ENCODE results near the gene PRDX2. TPM values are rescaled to one million over a fixed set of nuclear protein-coding genes. Genes with fewer than 3 reads are reported as not detected.

Gene PRDX2
- polyA plus RNA-seq, 1 of the 3 experiments (the other 2 are of a cell fraction), result 341 TPM

- 30% methylated on average over 21 of the region's 21 CpGs for WGBS (ENCODE audit: low lambda C conversion rate)
- Histone ChIP-seq H3F3A (replicated peaks; ENCODE audit: insufficient read depth) (peaks cover 30% of the 10 kb centered on the region), H3K79me2 (ENCODE audit: insufficient read depth) (no peaks in the 10 kb centered on the region), H4K20me1 (ENCODE audit: insufficient read depth) (no peaks in the 10 kb centered on the region), H3K4me1 (ENCODE audit: control insufficient read depth in 1 of 2, insufficient read depth in 2 of 2, low read depth in 1 of 2, low read length in 1 of 2) (peaks cover 0 to 45% of the 10 kb centered on the region in 2 experiments; a peak in 1 of 4 replicates), H3K4me3 (ENCODE audit: low read depth in 2 of 2, low read length in 1 of 2) (peak overlapping the region; percentile 73 to 81), H3K9me2 (no peaks in the 10 kb centered on the region), H3K27ac (ENCODE audit: low read depth in 2 of 2, low read length in 1 of 2) (peak overlapping the region in 1 of 2 experiments; percentile 76; a peak in 2 of 4 replicates), H2AFZ (ENCODE audit: low read depth) (no peak overlapping the region), H3K4me2 (peak overlapping the region; percentile 87), H3K27me3 (ENCODE audit: insufficient read depth) (no peaks in the 10 kb centered on the region), H3K9ac (peak overlapping the region; percentile 43; the same call in 1 of the 2 replicates), H3K9me3 (no peaks in the 10 kb centered on the region), H3K36me3 (replicated peaks in 1 of 2; ENCODE audit: control insufficient read depth in 1 of 2, insufficient read depth in 2 of 2, low read length in 1 of 2) (no peaks in the 10 kb centered on the region)
- CTCF ChIA-PET, result interaction anchor here (0.6 to 3.1 kb wide), 15 partner anchors 8 to 1690 kb away, joined by 3 to 19 read pairs (median 4); partner anchors contain the start of gene THSD8
- POLR2A ChIA-PET, result interaction anchor here (1.3 kb wide), 1 partner anchor 52 kb away, joined by 4 read pairs; the partner anchor contains the start of gene GCDH
- TF ChIP-seq YY1 (IDR thresholded peaks at IDR 0.05; ENCODE audit: low read depth) (no peak), POLR2AphosphoS5 (IDR thresholded peaks at IDR 0.05; ENCODE audit: low read depth, low read length) (no peak), MAX (IDR thresholded peaks at IDR 0.05; ENCODE audit: low read depth) (0 out of 2 replicates have a peak, but pooled peaks have one; percentile 37), MXI1 (IDR thresholded peaks at IDR 0.05; ENCODE audit: low read depth, low read length) (peak; percentile 73; the same call in 1 of the 2 replicates), FOXM1 (IDR thresholded peaks at IDR 0.05; ENCODE audit: low read depth) (no peak), RAD21 (IDR thresholded peaks at IDR 0.05; ENCODE audit: low read length) (no peak), EZH2phosphoT487 (IDR thresholded peaks at IDR 0.05; ENCODE audit: borderline replicate concordance, low read depth) (no peak), RFX5 (IDR thresholded peaks at IDR 0.05; ENCODE audit: low read length) (no peak)
- TF ChIP-seq, protein P1, sequence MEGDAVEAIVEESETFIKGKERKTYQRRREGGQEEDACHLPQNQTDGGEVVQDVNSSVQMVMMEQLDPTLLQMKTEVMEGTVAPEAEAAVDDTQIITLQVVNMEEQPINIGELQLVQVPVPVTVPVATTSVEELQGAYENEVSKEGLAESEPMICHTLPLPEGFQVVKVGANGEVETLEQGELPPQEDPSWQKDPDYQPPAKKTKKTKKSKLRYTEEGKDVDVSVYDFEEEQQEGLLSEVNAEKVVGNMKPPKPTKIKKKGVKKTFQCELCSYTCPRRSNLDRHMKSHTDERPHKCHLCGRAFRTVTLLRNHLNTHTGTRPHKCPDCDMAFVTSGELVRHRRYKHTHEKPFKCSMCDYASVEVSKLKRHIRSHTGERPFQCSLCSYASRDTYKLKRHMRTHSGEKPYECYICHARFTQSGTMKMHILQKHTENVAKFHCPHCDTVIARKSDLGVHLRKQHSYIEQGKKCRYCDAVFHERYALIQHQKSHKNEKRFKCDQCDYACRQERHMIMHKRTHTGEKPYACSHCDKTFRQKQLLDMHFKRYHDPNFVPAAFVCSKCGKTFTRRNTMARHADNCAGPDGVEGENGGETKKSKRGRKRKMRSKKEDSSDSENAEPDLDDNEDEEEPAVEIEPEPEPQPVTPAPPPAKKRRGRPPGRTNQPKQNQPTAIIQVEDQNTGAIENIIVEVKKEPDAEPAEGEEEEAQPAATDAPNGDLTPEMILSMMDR (IDR thresholded peaks at IDR 0.05), result no peak
- DNase-seq, result peak; percentile 55
These were observed 37.5 kb upstream of the PRDX2 start for GRCh38 chr19:12838886-12839756.

- peak; percentile 94 for DNase-seq
- Histone ChIP-seq H2AFZ (ENCODE audit: low read depth) (peak within 1 kb of the TSS; percentile 85; the same call in 1 of the 2 replicates), H3K9ac (peak within 1 kb of the TSS; percentile 43; the same call in 1 of the 2 replicates), H3K36me3 (replicated peaks in 1 of 2; ENCODE audit: control insufficient read depth in 1 of 2, insufficient read depth in 2 of 2, low read length in 1 of 2) (no peaks in the 10 kb centered on the region), H3K9me3 (no peaks in the 10 kb centered on the region), H3K4me3 (ENCODE audit: low read depth in 2 of 2, low read length in 1 of 2) (peak within 1 kb of the TSS; percentile 73 to 81), H4K20me1 (ENCODE audit: insufficient read depth) (no peaks in the 10 kb centered on the region), H3K79me2 (ENCODE audit: insufficient read depth) (no peaks in the 10 kb centered on the region), H3K27ac (ENCODE audit: low read depth in 2 of 2, low read length in 1 of 2) (peak within 1 kb of the TSS in 1 of 2 experiments; percentile 76; a peak in 2 of 4 replicates), H3F3A (replicated peaks; ENCODE audit: insufficient read depth) (peaks cover 30% of the 10 kb centered on the region), H3K27me3 (ENCODE audit: insufficient read depth) (no peaks in the 10 kb centered on the region), H3K4me2 (peak within 1 kb of the TSS; percentile 87), H3K9me2 (no peaks in the 10 kb centered on the region), H3K4me1 (ENCODE audit: control insufficient read depth in 1 of 2, insufficient read depth in 2 of 2, low read depth in 1 of 2, low read length in 1 of 2) (peaks cover under 1 to 47% of the 10 kb centered on the region in 2 experiments; a peak in 2 of 4 replicates)
- WGBS (ENCODE audit: low lambda C conversion rate), result under 1% methylated on average over 19 of the region's 69 CpGs
- CTCF ChIA-PET, result interaction anchor here (0.6 to 3.1 kb wide), 15 partner anchors 9 to 1691 kb away, joined by 3 to 19 read pairs (median 4); partner anchors contain the start of gene THSD8
- peak; percentile 12; the same call in 1 of the 2 replicates for TF ChIP-seq NRF1 (IDR thresholded peaks at IDR 0.05; ENCODE audit: low read depth, low read length)
- peak; percentile 28; the same call in 1 of the 2 replicates for TF ChIP-seq RAD21 (IDR thresholded peaks at IDR 0.05; ENCODE audit: low read length)
- TF ChIP-seq, protein P1 (IDR thresholded peaks at IDR 0.05), result peak; percentile 60
- TF ChIP-seq SMC3 (IDR thresholded peaks at IDR 0.05; ENCODE audit: low read depth, low read length), result peak; percentile 11; the same call in 1 of the 2 replicates
- no peak for TF ChIP-seq MAX (IDR thresholded peaks at IDR 0.05; ENCODE audit: low read depth)
- peak; percentile 51; the same call in 1 of the 2 replicates for TF ChIP-seq MXI1 (IDR thresholded peaks at IDR 0.05; ENCODE audit: low read depth, low read length)
- POLR2A ChIA-PET, result interaction anchor here (1.3 kb wide), 1 partner anchor 52 kb away, joined by 4 read pairs; the partner anchor contains the start of gene GCDH
These were observed 36.7 kb upstream of the PRDX2 start, which contains the start of gene MAST1 for GRCh38 chr19:12838182-12838885. Gene MAST1, plus strand, starts transcription at chr19:12838515. Its CDS starts 58 bp downstream, at chr19:12838573.
